ENCODE measurements around the gene PKN1. TPM values are rescaled to one million over a fixed set of nuclear protein-coding genes. Genes with fewer than 3 reads are reported as not detected.

PKN1 gene
- polyA plus RNA-seq, 3 donors, result 49.5 to 119 (median 49.6) TPM

- no peak overlapping the region for H2AFZ ChIP-seq (ENCODE audit: insufficient read depth, low read depth, low read length, poor library complexity, severe bottlenecking)
- no peak overlapping the region for H3K9ac ChIP-seq (ENCODE audit: insufficient read depth, low read length, poor library complexity, severe bottlenecking)
- H3K36me3 ChIP-seq (replicated peaks in 1 of 2; ENCODE audit: control insufficient read depth in 1 of 2, insufficient read depth in 2 of 2, low read length in 2 of 2), result no peaks in the 10 kb centered on the region
- TF ChIP-seq, protein P1, sequence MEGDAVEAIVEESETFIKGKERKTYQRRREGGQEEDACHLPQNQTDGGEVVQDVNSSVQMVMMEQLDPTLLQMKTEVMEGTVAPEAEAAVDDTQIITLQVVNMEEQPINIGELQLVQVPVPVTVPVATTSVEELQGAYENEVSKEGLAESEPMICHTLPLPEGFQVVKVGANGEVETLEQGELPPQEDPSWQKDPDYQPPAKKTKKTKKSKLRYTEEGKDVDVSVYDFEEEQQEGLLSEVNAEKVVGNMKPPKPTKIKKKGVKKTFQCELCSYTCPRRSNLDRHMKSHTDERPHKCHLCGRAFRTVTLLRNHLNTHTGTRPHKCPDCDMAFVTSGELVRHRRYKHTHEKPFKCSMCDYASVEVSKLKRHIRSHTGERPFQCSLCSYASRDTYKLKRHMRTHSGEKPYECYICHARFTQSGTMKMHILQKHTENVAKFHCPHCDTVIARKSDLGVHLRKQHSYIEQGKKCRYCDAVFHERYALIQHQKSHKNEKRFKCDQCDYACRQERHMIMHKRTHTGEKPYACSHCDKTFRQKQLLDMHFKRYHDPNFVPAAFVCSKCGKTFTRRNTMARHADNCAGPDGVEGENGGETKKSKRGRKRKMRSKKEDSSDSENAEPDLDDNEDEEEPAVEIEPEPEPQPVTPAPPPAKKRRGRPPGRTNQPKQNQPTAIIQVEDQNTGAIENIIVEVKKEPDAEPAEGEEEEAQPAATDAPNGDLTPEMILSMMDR (IDR thresholded peaks at IDR 0.05), result no peak
- no peaks in the 10 kb centered on the region for H3K79me2 ChIP-seq (ENCODE audit: insufficient read depth, low read length)
- intact Hi-C loops (cut with micrococcal nuclease), result loop anchor here in 1 of 2 donors (10.0 kb wide), 1 partner anchor 613 kb away; the partner anchor contains the start of gene NANOS3
- WGBS (ENCODE audit: insufficient coverage), result 89% methylated on average over 4 of the region's 16 CpGs
- H3K27me3 ChIP-seq (ENCODE audit: control insufficient read depth in 2 of 2, insufficient read depth in 2 of 2, low read length in 2 of 2), result no peaks in the 10 kb centered on the region
- H3K27ac ChIP-seq (ENCODE audit: low read depth in 1 of 2, low read length in 2 of 2), result no peak overlapping the region
- no peaks in the 10 kb centered on the region for H4K20me1 ChIP-seq (ENCODE audit: insufficient read depth, low read length)
- Mint-ChIP-seq H3K4me1 (peaks cover 3% of the 10 kb centered on the region), H3K27me3 (ENCODE audit: low read depth in 3 of 3) (peaks cover 0 to 6% (median 3%) of the 10 kb centered on the region in 3 donors), H3K36me3 (peaks cover 1 to 3% of the 10 kb centered on the region in 2 donors), H3K4me3 (no peak overlapping the region), H3K9me3 (no peaks in the 10 kb centered on the region), H3K27ac (no peak overlapping the region)
- DNase-seq, result no peak
- H3K4me1 ChIP-seq (ENCODE audit: control insufficient read depth in 1 of 2, insufficient read depth in 2 of 2, low read length in 2 of 2), result no peaks in the 10 kb centered on the region
- no peaks in the 10 kb centered on the region for H3K9me3 ChIP-seq (replicated peaks in 1 of 2; ENCODE audit: control insufficient read depth in 1 of 2, insufficient read depth in 1 of 2, low read length in 2 of 2)
- H3K4me2 ChIP-seq (replicated peaks; ENCODE audit: extremely low read depth, low read length, poor library complexity, severe bottlenecking), result no peak overlapping the region
- no peak overlapping the region for H3K4me3 ChIP-seq (replicated peaks in 1 of 3; ENCODE audit: low read depth in 2 of 3, low read length in 3 of 3)
Measured at GRCh38 chr19:14487370-14488125, 54.4 kb downstream of the PKN1 start.

GRCh38 chr19:14492756-14493337, 59.7 kb downstream of the PKN1 start:
- intact Hi-C loops (cut with micrococcal nuclease), result no loop called here
- Histone ChIP-seq H3K9ac (ENCODE audit: insufficient read depth, low read length, poor library complexity, severe bottlenecking) (no peak overlapping the region), H2AFZ (ENCODE audit: insufficient read depth, low read depth, low read length, poor library complexity, severe bottlenecking) (no peak overlapping the region), H3K27me3 (ENCODE audit: control insufficient read depth in 2 of 2, insufficient read depth in 2 of 2, low read length in 2 of 2) (no peaks in the 10 kb centered on the region), H4K20me1 (ENCODE audit: insufficient read depth, low read length) (no peaks in the 10 kb centered on the region), H3K36me3 (replicated peaks in 1 of 2; ENCODE audit: control insufficient read depth in 1 of 2, insufficient read depth in 2 of 2, low read length in 2 of 2) (no peaks in the 10 kb centered on the region), H3K9me3 (replicated peaks in 1 of 2; ENCODE audit: control insufficient read depth in 1 of 2, insufficient read depth in 1 of 2, low read length in 2 of 2) (no peaks in the 10 kb centered on the region), H3K79me2 (ENCODE audit: insufficient read depth, low read length) (no peaks in the 10 kb centered on the region), H3K4me2 (replicated peaks; ENCODE audit: extremely low read depth, low read length, poor library complexity, severe bottlenecking) (no peak overlapping the region), H3K4me3 (replicated peaks in 1 of 3; ENCODE audit: low read depth in 2 of 3, low read length in 3 of 3) (no peak overlapping the region), H3K4me1 (ENCODE audit: control insufficient read depth in 1 of 2, insufficient read depth in 2 of 2, low read length in 2 of 2) (peaks cover 20 to 23% of the 10 kb centered on the region in 2 donors), H3K27ac (ENCODE audit: low read depth in 1 of 2, low read length in 2 of 2) (no peak overlapping the region)
- Mint-ChIP-seq H3K9me3 (no peaks in the 10 kb centered on the region), H3K4me1 (peaks cover 19% of the 10 kb centered on the region), H3K36me3 (peaks cover 1 to 3% of the 10 kb centered on the region in 2 donors), H3K27me3 (ENCODE audit: low read depth in 3 of 3) (peaks cover 5 to 17% (median 10%) of the 10 kb centered on the region in 3 donors), H3K4me3 (no peak overlapping the region), H3K27ac (no peak overlapping the region)
- 86% methylated on average over 1 of the region's 5 CpGs for WGBS (ENCODE audit: insufficient coverage)
- no peak for DNase-seq
- TF ChIP-seq, protein P1 (IDR thresholded peaks at IDR 0.05), result no peak

Data from CD14-positive monocyte (primary cell).